GM12801 (cell line): Measurements from ENCODE around the gene ZNF330.

ENCODE experiments used
- CTCF ChIP-seq: IDR thresholded peaks from one replicate; pipeline ENCODE4 v1.5.1; 2011; ENCODE audit warnings: control low read depth; ENCODE audit not compliant: insufficient read length; ENCODE audit errors: extremely low read depth

ZNF330 gene

DNA sequence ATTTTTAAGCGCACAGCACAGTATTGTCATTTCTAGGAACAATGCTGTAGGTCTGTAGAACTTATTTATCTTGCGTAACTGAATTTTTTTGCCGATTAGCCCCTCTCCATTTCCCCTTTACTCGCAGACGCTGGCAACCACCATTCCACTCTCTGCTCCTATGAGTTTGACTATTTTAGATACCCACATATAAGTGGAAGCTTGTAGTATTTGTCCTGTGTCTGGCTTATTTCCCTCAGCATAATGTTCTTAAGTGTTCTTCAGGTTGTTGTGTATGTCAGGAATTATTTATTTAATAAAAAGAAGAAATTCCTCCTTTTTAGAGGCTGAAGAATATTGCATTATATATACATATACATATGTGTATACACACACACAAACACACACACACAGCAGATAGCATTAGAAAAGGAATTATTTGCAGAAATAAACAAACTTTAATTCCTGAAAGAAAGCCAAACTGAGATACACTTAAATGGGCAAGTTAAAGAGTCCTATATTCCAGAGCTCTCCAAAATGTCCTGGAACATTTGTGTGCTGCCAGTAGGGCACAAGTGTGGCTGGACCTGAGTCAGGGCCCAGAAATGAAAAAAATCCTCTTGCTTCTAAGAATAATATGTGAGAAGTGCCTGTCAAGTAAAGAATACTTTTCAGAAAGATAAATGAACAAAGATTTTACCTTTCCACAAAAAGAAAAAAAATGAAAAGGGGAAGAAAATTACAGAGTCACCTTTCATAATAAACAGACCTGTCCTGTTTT lies 4.5 kb upstream of the ZNF330 start:
- no peak for TF ChIP-seq CTCF

DNA sequence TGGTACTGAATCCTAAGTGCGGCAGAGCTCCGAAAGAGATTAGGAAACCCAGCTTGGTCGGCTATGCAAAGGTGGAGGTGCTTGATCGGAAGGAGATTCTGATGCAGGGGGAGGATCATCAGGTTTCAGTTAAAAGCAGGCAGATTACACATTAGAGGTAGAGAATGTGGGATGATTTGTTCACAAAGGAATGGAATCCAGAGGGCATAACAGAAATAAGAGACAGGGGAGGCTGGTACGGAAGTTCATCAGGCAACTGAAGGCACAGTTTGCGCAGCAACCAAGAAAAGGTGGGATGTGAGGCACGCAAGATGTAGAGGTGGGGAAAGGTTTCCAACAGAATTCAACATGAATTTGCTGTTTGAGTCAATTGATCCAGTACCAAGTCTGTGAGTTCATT lies 424 bp upstream of the ZNF330 start:
- no peak for TF ChIP-seq CTCF

DNA sequence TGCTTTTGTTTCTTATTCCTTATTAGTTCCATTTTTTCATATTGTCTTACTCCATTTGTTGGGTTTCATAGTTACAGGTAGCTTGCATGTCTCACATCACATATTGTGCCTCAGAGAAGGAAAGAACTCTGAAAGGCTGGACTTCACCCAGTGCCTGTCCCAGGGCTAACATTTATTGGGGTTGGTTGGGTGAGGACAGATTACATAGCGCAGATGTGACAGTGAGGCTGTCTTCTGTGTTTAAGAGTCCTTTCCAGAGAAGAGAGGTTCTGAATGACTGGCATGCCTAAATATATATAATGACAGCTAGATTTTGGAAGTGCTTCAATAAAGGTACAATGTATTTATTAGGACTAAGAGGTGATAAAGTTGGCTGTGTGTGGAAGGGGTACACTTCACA lies 2.7 kb downstream of the ZNF330 start:
- TF ChIP-seq CTCF = no peak

GRCh38 chr4:141229408-141230101 lies 8.9 kb downstream of the ZNF330 start:
- no peak for TF ChIP-seq CTCF

GRCh38 chr4:141233673-141234072 lies 13.0 kb downstream of the ZNF330 start:
- no peak for TF ChIP-seq CTCF

DNA sequence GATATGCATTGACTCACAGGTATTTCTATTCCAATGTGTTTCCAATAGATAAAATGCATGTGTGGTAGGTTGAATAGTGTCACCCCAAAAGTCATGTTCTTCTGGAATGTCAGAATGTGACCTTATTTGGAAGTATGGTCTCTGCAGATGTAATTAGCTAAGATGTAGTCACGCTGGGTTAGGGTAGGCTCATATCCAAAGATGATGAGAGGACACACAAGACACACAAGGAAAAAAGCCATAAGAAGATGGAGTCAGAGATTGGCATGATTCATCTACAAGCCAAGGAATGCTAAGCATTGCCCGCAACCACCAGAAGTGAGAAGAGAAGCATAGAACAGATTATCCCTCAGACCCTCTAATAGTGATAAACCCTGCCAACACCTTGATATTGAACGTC lies 17.5 kb downstream of the ZNF330 start:
- TF ChIP-seq CTCF = no peak

DNA sequence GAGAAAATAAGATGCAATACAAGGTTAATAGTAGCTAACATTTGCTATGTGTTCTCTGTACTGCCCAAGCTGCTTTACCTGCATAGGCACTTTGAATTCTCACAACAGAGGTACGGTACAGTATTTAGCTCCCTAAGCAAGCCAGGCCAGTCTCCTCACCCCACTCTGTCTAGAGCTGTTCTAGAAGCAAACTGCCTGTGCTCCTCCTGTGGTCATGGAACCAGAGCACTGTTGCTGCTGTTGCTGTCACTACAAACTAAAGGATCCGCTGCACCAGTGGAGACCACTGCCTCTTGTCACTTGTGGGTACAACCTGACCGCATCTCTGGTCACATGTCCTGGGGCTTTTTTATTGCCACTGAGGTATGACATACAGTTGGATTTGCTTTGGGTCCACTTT lies 19.6 kb downstream of the ZNF330 start:
- TF ChIP-seq CTCF = no peak
